Left renal cortex interstitium (tissue), 4 donors: ENCODE measurements around the gene GRAMD4. TPM values are rescaled to one million over a fixed set of nuclear protein-coding genes. Genes with fewer than 3 reads are reported as not detected.

Source experiments
- DNase-seq, 4 donors: peaks; one replicate each; pipeline ENCODE4 v3.0.0-alpha.2; 2013; ENCODE audit warnings: low read depth in 4 of 4, low spot score in 2 of 4, missing footprints in 1 of 4
- polyA plus RNA-seq, 4 donors: library from polyadenylated mRNA; unstranded; fragments of 120-200 nt; gene quantifications; one replicate each; pipeline ENCODE4 v1.2.1, GENCODE V29; 2013; ENCODE audit not compliant: insufficient read length in 4 of 4

Gene GRAMD4
- polyA plus RNA-seq, 4 donors, result 18.5 to 25.1 (median 22.0) TPM

GRCh38 chr22:46581538-46582244, 38.5 kb upstream of the GRAMD4 start:
- DNase-seq, result no peak

GRCh38 chr22:46582281-46582933, 37.8 kb upstream of the GRAMD4 start:
- no peak for DNase-seq

GRCh38 chr22:46583571-46583970, 36.6 kb upstream of the GRAMD4 start:
- DNase-seq, result no peak

DNA sequence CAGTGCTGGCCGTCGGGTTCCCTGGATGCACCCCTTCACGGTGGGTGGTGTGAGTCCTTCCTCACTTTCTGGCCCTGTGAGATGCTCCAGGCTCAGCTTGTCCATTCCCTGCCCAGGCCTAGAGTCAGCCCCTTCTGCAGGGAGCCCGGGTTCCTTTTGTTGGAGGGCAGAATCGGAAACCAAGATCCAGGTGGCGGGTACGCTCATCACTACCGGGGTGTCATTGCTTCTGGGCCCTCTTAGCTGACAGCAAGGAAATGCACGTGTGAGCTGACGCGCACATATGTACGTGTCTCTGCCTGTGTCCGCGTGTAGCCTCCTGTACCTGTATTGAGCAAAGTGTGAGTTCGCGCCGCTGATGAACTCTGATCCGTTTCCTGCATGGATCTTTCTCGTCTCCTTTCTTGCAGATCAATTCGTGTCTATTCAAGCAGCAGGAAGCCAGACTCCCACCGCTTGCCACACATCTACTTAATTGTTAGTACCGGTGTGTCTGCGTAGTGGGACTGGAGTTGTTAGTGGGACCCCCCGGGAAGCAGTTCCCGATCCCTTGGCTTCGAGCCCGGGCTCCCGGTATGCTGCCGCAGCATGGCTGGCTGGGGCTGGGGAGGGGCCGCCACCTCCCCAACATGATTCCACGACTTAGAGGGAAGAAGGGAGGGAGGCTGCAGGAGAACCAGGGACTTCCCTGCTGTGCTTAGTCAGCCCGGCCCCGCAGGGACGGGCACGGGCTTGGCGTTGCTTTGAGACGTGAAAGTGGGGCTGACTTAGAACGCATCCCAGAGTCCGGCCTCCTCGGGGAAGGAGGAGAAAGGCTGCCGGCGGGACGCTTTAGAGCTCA, 35.9 kb upstream of the GRAMD4 start:
- DNase-seq, result no peak

- no peak for DNase-seq
Measured at GRCh38 chr22:46585340-46586122, 34.7 kb upstream of the GRAMD4 start.

DNA sequence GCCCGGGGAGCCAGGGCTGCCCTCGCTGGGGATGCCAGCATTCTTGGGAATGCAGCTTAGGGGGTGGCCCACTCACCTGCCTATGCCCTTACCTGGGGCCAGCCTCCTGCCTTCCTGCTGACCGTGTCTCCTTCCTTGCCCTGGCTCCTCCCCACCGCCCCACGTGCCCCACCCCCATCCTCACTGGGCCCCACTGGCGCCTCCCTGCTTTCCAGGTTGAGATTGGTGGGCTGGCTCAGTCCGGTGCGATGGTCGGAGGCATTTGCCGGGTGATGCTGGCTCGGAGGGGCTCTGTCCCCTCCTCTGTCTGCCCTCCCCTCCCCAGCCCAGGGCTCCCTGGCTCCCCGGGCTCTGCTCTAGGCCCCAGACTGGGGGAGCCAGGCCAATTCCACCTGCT, 34.1 kb upstream of the GRAMD4 start:
- no peak for DNase-seq

- no peak for DNase-seq
Measured at GRCh38 chr22:46586531-46587011, 33.6 kb upstream of the GRAMD4 start.

DNA sequence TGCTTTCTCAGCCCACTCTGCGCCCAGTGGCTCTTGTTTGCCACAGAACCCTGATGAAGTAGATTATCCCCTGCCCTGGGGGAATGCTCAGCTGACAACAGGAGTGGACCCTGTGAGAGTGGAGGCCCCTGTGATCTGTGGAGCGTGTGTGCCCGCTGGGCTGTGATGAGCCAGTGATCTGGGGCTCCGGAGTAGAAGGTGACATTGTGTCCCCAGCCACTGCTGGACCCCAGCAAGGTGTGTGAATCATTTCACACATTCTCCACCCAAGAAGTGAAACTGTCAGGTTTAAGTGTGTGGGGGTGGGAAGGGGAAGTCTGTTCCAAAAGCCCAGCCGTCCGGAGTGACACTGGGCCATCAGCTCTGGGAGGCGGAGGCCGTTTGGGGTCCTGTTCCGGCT, 33.1 kb upstream of the GRAMD4 start:
- no peak for DNase-seq

DNA sequence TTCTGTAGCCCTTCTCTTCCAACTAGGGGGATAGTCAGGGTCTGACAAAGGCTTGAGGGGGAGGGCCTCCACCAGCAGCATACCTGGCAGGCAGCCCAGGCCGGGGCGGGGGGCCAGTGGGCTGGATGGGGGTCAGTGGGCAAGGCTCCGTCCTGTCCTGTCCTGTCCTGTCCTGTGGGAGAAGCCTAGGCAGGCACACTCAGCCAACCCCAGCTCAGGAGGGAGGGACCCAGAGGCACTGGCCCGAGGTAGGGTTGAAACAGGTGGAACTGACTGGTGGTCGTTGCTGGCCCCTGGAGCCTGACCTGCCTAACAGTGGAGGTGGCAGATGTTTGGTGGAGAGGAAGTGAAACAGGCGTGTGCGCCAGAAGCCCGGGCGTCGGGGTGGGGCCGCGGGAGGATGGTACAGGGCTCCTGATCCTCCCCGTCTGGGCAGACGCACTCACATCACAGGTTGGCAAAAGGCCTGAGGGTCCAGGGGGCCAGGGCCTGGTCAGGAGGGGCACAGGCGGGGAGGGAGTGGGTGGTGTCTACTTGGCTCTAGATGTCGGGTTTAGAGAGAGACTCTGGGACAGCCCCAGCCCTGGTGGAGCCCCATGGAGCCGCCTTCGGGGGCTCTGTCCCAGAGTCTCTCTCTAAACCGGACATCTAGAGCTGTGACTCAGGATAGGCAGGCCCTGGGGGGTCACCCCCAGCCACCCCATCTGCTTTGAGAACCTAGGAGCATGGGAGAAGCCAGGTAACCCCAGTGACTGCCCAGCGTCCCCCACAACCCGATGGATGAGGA, 32.5 kb upstream of the GRAMD4 start:
- no peak for DNase-seq

- DNase-seq, result no peak
Measured at GRCh38 chr22:46588279-46589140, 31.7 kb upstream of the GRAMD4 start.

- DNase-seq, result no peak
Measured at GRCh38 chr22:46589141-46589748, 30.9 kb upstream of the GRAMD4 start.

GRCh38 chr22:46589871-46590271, 30.3 kb upstream of the GRAMD4 start:
- DNase-seq, result no peak

DNA sequence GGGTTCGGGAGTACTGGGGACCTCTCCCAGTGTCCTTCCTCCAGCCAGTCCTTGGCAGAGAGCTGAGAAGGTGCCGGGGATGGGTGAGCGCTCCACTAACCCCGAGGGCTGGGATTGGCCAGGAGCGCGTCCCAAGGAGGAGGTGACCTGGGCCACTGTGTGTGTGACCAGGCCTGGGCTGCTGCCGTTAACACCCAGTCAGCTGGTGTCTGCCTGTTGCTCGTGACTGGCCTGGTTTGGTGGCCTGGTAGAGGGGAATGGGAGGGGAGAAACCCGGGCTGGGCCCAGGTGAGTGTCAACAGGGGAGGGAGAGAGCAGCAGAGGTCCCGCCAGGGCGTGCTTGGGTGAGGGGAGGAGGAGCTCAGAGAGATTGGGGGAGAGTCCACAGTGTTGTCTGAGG, 29.9 kb upstream of the GRAMD4 start:
- DNase-seq, result no peak

DNA sequence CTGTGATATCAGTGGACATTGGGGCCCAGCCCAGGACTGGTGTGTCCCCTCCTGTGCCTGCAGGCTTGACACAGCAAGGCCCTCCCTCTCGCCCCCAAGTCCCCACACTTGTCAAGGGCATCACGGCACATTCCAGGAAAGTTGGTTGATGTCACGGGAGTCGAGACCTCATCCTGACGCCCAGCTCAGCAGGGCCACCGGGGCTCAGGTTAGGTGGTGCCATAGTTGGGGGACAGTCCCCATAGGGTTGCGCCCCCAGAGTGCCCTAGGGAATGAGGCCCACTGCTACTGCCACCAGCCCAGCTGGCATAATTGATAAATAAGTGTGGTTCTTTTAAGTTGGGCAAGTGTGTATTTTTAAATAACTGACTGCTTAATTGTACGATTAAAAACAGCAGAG, 28.3 kb upstream of the GRAMD4 start:
- DNase-seq, result no peak

DNA sequence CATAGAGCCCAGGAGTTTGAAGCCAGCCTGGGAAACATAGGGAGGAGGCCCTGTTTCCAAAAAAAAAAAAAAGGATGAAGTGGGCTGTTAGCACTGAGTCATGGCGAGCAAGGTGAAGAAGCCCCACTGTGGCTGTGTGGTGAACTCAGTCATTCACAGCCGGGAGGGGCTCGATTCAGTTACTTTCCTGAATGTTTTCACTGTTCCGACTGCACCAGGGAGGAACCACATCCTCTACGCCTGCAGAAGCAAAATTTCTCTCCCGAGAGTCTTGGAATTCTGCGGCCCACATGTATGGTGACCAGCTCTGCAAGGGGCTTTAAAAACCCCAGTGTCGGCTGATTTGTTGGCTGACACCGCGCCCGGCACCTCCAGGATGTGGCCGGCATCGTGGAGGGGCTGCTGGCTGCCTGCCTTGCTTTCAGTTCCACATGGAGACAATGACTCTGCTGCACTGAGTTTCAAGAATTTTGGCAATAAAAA, 27.8 kb upstream of the GRAMD4 start:
- DNase-seq, result no peak

- DNase-seq, result no peak
Measured at GRCh38 chr22:46593211-46593681, 26.9 kb upstream of the GRAMD4 start.

DNA sequence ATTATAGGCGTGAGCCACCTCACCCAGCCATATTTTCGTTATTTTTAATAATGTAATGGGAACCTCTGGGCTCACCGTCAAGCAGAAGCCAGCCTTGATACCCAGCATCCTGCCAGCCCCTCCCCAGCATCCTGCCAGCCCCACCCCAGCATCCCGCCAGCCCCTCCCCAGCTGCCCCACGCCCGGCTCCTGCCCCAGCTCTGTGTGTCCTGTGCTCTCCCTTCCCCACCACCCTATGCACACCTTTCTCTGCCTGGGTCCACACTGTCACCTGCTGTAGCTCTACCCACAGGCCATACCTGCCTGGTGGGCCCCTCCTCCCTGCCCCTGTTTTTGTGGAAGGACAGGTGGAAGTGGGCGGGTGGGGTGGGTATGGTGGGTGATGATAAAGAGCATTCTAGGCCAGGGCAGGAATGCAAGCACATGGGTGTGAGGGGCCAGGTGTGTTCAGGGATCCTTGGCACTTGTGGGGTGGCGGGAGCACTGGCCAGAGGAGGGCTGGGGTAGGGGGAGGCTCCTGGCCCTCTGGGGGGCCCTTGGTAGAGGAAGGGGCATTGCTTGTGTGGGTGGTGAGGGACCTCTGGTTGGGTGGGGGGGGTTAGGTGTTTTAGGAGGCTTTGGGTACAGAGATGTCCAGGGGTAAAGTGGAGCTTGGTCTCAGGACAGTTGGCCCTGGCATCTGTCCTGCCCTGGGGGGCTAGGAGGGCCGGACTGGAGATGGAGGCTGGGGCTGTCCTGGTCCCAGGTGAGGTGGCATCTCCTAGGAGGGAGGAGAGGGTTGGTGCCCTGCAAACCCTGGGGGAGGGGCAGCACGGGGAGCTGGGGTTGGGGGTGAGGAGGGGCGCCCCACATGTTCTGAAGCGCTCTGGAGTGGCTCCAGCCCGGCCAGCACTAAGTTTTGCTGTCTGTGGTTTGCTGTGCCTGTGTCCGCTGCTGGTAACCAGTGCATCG, 25.9 kb upstream of the GRAMD4 start:
- no peak for DNase-seq
